ENCODE data around the gene FBXO28.

FBXO28 gene

DNA sequence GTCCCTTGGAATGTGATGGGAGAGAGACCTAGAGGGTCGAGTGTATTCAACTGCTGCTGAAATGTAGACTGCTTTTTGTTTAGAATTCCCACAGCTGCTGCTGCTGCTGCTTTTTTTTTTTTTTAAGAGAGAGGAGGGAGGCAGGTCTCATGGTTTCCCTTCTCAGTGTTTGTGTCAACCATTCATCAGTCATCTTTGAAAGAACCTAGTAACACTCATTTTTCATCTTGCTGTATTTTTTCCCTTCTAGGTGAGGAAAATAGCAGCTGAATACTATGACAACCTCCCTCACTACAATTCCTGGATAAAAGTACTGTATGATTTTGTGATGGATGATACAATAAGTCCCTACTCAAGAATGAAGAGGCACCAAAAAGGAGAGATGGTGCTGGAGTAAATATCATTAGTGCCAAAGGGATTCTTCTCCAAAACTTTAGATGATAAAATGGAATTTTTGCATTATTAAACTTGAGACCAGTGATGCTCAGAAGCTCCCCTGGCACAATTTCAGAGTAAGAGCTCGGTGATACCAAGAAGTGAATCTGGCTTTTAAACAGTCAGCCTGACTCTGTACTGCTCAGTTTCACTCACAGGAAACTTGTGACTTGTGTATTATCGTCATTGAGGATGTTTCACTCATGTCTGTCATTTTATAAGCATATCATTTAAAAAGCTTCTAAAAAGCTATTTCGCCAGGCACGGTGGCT, 78.3 kb downstream of the FBXO28 start:
- no peak for DNase-seq (ENCODE audit: low read depth)
- H3K4me3 ChIP-seq (ENCODE audit: low read depth, low read length) = no peak overlapping the region
- TF ChIP-seq, protein P1, sequence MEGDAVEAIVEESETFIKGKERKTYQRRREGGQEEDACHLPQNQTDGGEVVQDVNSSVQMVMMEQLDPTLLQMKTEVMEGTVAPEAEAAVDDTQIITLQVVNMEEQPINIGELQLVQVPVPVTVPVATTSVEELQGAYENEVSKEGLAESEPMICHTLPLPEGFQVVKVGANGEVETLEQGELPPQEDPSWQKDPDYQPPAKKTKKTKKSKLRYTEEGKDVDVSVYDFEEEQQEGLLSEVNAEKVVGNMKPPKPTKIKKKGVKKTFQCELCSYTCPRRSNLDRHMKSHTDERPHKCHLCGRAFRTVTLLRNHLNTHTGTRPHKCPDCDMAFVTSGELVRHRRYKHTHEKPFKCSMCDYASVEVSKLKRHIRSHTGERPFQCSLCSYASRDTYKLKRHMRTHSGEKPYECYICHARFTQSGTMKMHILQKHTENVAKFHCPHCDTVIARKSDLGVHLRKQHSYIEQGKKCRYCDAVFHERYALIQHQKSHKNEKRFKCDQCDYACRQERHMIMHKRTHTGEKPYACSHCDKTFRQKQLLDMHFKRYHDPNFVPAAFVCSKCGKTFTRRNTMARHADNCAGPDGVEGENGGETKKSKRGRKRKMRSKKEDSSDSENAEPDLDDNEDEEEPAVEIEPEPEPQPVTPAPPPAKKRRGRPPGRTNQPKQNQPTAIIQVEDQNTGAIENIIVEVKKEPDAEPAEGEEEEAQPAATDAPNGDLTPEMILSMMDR (conservative IDR thresholded peaks at IDR 0.05; ENCODE audit: low read depth, low read length) = no peak

DNA sequence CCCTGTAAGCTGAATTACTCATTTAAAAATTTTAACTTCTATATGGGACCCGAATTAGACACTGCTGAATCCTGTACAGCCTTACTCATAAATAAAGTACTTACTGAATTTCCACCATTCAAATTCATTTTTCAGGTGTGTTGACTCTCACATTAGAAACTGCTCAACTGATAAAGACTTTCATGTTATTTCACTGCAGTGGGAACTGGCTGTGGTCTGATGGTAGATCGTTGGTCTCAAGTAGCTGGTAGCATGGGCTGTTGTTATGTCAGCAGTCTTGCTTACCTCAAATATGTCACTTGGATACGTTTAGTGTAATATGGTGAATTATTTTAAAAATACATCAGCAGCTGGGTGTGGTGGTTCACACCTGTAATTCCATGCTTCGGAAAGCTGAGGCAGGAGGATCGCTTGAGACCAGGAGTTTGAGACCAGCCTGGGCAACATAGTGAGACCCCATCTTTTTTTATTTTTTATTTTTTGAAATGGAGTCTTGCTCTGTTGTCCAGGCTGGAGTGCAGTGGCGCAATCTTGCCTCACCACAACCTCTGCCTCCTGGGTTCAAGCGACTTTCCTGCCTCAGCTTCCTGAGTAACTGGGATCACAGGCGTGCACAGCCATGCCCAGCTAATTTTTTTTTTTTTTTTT, 79.5 kb downstream of the FBXO28 start:
- DNase-seq (ENCODE audit: low read depth) = no peak
- TF ChIP-seq, protein P1 (conservative IDR thresholded peaks at IDR 0.05; ENCODE audit: low read depth, low read length) = no peak
- no peak overlapping the region for H3K4me3 ChIP-seq (ENCODE audit: low read depth, low read length)

DNA sequence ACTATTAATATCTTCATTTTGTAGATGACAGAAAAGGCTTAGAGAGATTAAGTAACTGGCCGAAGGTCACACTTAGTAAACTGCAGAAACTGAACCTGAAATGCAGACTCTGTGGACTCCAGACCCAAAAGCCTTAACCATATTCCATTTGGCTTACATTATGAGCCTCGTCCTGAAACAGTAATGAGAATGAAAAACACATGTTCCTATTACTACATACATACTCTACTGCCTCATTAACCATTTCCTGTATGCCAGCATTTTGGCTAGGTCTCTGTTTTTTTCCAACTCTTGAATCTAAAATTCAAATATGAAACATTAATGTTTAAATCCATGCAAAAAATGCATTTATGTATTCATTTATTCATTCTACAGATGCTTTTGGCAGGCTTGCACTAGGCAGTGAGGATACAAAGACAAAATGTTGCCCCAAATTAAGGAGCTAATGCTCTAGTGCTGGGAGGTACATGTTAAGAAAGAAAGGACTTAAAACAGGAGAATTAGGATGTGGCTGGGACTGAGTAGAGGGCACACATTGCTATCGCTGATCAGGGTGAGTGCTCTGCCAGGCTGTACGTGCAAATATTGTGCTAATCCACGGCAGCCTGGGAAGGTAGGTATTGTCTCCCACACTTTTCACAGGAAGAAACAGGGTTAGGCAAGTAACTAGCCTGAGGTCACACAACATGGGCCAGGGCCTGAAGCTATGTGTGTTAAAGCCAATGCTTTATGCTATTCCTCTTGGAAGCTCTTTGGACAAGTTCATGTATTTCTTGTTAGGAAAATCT, 83.1 kb downstream of the FBXO28 start:
- TF ChIP-seq, protein P1 (conservative IDR thresholded peaks at IDR 0.05; ENCODE audit: low read depth, low read length) = no peak
- peak; percentile 30 for DNase-seq (ENCODE audit: low read depth)
- no peak overlapping the region for H3K4me3 ChIP-seq (ENCODE audit: low read depth, low read length)

DNA sequence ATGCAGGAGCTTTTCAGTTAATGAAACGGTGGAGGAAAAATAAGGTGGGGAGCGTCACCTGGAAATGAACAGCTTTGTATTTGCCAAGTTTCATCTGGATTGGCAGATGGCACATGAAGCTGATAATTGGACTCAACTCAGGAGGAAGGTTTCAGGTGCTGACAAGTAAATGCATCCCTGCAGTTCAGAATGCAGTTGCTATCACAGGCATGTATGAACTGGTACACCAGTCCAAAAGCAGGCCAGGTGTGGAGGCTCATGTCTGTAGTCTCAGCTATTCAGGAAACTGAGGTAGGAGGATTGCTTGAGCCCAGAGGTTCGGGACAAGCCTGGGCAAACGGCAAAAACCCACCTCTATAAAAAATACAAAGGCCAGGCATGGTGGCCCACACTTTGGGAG, 84.7 kb downstream of the FBXO28 start:
- TF ChIP-seq, protein P1 (conservative IDR thresholded peaks at IDR 0.05; ENCODE audit: low read depth, low read length) = no peak
- H3K4me3 ChIP-seq (ENCODE audit: low read depth, low read length) = no peak overlapping the region
- no peak for DNase-seq (ENCODE audit: low read depth)

DNA sequence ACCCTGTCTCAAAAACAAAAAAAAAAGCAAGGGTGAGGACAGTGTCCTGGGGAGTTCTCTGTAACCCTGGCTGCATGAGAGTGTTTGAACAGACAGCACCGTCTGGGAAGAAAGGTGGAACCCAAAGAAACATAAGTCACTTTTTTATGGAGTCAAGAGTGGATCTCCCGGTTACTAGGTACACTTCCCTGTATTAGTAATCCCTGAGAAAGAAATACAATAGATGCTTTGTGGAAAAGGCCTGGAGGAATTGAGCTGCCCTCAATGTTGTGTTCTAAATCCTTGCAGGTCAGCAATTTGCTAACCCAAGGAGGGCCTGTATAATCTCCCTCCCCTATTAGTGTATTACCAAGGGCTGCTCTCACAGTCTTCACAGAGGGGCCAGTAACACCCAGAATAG, 85.8 kb downstream of the FBXO28 start:
- no peak overlapping the region for H3K4me3 ChIP-seq (ENCODE audit: low read depth, low read length)
- no peak for DNase-seq (ENCODE audit: low read depth)
- TF ChIP-seq, protein P1 (conservative IDR thresholded peaks at IDR 0.05; ENCODE audit: low read depth, low read length) = no peak

DNA sequence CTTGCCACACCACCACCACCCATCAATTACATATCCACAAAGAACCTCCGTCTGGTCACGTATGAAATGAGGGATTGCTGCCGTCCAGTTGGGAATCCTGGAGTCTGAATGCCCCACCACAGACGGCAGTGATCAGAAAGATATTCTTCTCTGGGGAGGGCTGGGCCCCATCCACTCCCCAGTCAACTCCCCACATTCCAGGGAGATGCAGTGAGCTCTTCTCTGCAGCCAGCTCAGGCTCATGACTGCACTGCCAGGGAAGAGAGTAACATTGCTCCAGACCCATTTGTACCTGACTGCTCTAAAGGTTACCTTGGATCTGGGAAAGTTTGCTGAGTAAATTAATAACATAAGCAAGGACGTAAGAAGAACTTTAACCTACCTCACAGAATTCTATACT, 87.5 kb downstream of the FBXO28 start:
- no peak overlapping the region for H3K4me3 ChIP-seq (ENCODE audit: low read depth, low read length)
- TF ChIP-seq, protein P1 (conservative IDR thresholded peaks at IDR 0.05; ENCODE audit: low read depth, low read length) = no peak
- DNase-seq (ENCODE audit: low read depth) = no peak

Measured in choroid plexus epithelial cell (primary cell).